Measurements from ENCODE around the gene CALHM2.

CALHM2 gene

DNA sequence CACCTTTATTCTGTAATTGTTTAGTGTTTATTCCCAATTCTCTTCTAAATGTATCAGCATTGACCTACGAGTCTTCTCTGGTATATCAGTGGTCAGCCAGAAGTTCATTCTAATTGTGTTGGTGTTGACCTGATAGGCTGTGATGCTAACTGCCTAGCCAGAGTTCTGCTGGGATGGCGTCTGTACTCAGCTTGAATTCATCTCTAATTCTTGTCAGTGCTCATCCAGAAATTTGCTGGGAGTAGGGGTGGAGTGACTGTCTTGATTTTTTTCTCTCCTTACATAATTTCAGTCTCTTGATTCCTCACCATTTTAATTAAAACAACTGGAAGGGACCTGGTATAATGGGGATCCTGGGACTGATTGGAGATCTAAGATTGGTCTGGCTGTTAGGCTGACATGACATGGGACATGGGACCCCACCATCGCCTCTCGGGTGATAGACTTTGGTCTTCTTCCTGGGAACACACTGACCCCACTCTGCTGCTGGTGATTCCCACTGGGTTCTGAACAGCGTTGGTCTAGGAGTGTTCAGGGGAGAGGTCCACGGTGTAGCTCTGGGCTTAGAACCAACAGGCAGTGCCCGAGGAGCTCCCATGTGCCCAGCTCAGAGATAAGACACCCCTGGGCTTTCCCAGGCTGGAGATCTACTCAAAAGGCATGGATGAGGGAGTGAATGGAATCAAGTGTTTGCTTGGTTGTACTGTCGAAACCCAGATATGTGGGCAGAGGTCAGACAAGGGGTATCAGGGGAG lies 45.2 kb upstream of the CALHM2 start:
- H3K4me3 ChIP-seq (ENCODE audit: low read depth, low read length): no peak overlapping the region
- CTCF ChIA-PET: interaction anchor here (1.3 kb wide), 1 partner anchor 81 kb away, joined by 3 read pairs; no protein-coding TSS in a partner anchor
- TF ChIP-seq, protein P1, sequence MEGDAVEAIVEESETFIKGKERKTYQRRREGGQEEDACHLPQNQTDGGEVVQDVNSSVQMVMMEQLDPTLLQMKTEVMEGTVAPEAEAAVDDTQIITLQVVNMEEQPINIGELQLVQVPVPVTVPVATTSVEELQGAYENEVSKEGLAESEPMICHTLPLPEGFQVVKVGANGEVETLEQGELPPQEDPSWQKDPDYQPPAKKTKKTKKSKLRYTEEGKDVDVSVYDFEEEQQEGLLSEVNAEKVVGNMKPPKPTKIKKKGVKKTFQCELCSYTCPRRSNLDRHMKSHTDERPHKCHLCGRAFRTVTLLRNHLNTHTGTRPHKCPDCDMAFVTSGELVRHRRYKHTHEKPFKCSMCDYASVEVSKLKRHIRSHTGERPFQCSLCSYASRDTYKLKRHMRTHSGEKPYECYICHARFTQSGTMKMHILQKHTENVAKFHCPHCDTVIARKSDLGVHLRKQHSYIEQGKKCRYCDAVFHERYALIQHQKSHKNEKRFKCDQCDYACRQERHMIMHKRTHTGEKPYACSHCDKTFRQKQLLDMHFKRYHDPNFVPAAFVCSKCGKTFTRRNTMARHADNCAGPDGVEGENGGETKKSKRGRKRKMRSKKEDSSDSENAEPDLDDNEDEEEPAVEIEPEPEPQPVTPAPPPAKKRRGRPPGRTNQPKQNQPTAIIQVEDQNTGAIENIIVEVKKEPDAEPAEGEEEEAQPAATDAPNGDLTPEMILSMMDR (IDR thresholded peaks at IDR 0.05; ENCODE audit: insufficient read depth, low read length, missing control alignments): no peak
- POLR2A ChIA-PET: no interaction called here
- no peak for DNase-seq (ENCODE audit: low read depth, low spot score)

DNA sequence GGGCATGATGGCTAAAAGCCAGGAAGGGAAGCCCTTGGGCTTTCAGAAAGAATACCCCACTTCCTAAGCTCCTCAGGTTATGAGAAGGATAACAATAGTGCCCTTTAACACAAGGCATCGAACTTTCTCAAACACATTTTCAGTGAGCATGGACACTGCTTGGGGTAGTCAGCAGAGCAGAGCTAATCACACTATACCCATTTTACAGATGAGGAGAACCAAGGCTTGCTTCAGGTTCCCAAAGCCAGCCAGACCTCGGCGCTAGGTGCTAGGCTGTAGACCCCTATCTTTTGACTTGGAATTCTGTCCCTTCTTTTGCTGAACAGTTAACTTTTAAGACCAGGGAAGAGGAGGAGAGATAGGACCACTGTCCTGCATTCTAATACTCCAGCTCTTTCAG lies 43.2 kb upstream of the CALHM2 start:
- no peak for DNase-seq (ENCODE audit: low read depth, low spot score)
- ChIA-PET CTCF (interaction anchor here (0.5 kb wide), 1 partner anchor 10 kb away, joined by 3 read pairs; no protein-coding TSS in a partner anchor), POLR2A (no interaction called here)
- H3K4me3 ChIP-seq (ENCODE audit: low read depth, low read length): no peak overlapping the region
- TF ChIP-seq, protein P1 (IDR thresholded peaks at IDR 0.05; ENCODE audit: insufficient read depth, low read length, missing control alignments): no peak

DNA sequence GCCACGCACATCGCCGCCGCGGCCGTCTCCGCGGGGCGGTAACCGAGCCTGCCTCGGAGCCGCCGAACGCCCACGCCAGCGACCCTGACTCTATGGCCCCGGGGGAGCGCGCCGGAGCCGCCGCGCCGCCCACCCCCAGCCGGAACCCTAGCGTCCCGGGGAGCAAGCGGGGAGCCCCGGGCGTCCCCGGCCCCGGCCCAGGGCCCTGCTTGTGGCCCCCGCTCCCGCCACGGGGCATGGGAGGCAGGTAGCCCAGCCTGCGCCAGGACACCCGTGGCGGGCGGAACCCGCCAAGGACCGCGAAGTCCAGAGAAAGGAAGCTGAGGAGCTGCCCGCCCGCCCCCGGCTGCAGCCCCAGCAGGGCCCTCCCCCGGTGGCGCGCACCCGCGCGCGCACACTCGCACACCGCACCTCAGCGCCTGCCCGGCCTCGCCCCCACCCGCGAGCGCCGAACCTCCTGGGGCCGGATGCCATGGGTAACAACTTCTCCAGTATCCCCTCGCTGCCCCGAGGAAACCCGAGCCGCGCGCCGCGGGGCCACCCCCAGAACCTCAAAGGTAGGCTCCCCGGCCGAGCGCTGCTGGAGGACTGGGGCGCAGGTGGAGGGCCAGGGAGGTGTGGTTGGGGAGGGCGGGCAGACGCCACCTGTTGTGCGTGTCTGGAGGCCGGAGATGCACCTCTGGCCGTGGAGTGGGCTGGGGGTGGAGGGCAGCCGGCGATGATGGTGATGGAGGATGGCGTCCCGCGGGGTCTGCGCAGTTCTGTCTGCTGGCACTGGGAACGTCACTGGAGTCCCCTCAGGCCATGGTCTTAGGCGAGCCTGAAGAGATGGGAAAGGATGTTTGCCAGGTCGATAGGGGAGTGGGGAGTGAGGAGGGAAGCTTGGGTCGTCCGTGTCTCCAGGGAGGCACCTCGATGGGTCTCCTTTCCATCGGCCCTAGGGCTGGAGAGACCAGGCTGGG lies 42.0 kb upstream of the CALHM2 start:
- peak overlapping the region; percentile 41 for H3K4me3 ChIP-seq (ENCODE audit: low read depth, low read length)
- TF ChIP-seq, protein P1 (IDR thresholded peaks at IDR 0.05; ENCODE audit: insufficient read depth, low read length, missing control alignments): no peak
- no peak for DNase-seq (ENCODE audit: low read depth, low spot score)
- CTCF ChIA-PET: interaction anchor here (1.0 to 1.5 kb wide), 4 partner anchors 13 to 99 kb away, joined by 3 to 6 read pairs (median 4); no protein-coding TSS in a partner anchor
- POLR2A ChIA-PET: interaction anchor here (1.0 kb wide), 1 partner anchor 43 kb away, joined by 3 read pairs; no protein-coding TSS in a partner anchor

DNA sequence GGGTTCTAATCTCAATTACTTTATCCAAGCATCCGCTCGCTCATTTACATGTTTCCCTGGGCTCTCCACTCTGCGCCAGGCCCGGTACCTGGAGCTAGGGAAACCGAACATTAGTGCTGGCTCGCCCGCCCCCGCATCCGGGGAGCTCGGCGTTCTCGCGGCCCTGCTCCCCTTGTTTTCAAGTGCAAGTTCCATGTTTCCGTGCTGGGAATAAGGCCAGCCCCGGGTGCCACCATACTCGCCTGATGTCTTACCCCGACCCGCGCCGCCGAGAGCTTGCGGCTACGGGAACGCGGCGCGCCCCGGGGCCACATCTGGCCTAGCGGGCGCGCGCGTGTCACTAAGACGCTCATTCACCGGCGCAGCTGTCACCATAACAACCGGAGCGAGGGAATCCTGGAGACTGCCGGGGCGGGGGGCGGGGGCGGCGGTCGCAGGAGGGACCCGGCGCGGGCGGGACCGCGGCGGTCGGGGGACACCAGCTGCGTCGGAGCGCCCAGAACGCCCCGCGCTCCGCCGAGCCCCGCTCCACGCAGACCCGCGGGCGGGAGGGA lies 41.3 kb upstream of the CALHM2 start, which contains the start of gene NEURL1:
Gene NEURL1, plus strand, starts transcription at position 344 of the 554 bp plus-strand sequence. CDS start 683 bp downstream, outside the sequence.
- ChIA-PET CTCF (interaction anchor here (1.0 to 2.6 kb wide), 6 partner anchors 12 to 99 kb away, joined by 3 to 10 read pairs (median 4); no protein-coding TSS in a partner anchor), POLR2A (interaction anchor here (1.0 kb wide), 1 partner anchor 42 kb away, joined by 3 read pairs; no protein-coding TSS in a partner anchor)
- H3K4me3 ChIP-seq (ENCODE audit: low read depth, low read length): peak within 1 kb of the TSS; percentile 41
- TF ChIP-seq, protein P1 (IDR thresholded peaks at IDR 0.05; ENCODE audit: insufficient read depth, low read length, missing control alignments): no peak
- DNase-seq (ENCODE audit: low read depth, low spot score): no peak

DNA sequence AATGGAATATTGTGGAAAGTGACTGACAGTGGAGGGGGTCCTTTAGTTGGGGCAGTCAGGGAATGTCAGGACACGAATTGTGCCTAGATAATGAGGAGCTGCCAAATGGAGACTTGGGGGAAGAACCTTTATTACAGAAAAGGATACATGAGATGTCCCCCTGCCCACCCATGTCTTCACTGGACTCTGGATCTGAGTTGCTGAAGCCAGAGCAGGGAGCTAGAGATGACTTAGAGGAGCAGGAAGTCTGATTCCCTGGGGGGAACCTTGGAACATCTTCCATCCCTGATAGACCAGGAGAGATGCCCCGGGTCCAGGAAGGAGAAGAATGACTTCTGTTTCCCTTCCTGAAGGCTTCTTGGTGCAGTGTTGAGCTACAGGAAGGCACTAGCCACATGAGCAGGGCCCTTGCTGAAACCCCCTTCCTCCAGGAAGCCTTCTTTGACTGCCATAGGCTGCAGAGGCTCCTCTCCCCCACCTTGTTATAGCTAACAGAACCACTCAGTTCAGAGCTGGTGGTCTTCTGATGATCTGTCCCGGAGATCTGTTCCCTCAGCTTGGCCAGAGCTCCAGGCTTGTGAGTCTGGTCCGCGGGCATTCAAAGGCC lies 40.6 kb upstream of the CALHM2 start:
- CTCF ChIA-PET: interaction anchor here (0.8 to 2.7 kb wide), 11 partner anchors 8 to 203 kb away, joined by 3 to 18 read pairs (median 5); no protein-coding TSS in a partner anchor
- no peak overlapping the region for H3K4me3 ChIP-seq (ENCODE audit: low read depth, low read length)
- TF ChIP-seq, protein P1 (IDR thresholded peaks at IDR 0.05; ENCODE audit: insufficient read depth, low read length, missing control alignments): no peak
- DNase-seq (ENCODE audit: low read depth, low spot score): no peak
- POLR2A ChIA-PET: interaction anchor here (1.0 kb wide), 1 partner anchor 42 kb away, joined by 3 read pairs; no protein-coding TSS in a partner anchor
